Right lobe of liver (tissue), 4 donors: ENCODE measurements around the gene S100A8.

Experiments
- POLR2A ChIP-seq: fragments of 450-650 bp; IDR thresholded peaks from one replicate; pipeline ENCODE4 v1.6.1; 2017; ENCODE audit warnings: antibody characterized with exemption, mild to moderate bottlenecking
- TF ChIP-seq, protein P1 (sequence below), 4 donors: fragments of 200-600 bp in 3 of 4; fragments of 450-650 bp in 1 of 4; IDR thresholded peaks; one replicate each; pipeline versions ENCODE4 v1.5.1 to v1.8.0; 2016 to 2022; ENCODE audit warnings: antibody characterized with exemption in 4 of 4, mild to moderate bottlenecking in 2 of 4
- donor health status: DM: no; HTN: no; CAD: no.
- donor health status: DM: no; HTN: no; CAD: no.
- donor health status: DM: no; HTN: yes; CAD: no.

DNA sequence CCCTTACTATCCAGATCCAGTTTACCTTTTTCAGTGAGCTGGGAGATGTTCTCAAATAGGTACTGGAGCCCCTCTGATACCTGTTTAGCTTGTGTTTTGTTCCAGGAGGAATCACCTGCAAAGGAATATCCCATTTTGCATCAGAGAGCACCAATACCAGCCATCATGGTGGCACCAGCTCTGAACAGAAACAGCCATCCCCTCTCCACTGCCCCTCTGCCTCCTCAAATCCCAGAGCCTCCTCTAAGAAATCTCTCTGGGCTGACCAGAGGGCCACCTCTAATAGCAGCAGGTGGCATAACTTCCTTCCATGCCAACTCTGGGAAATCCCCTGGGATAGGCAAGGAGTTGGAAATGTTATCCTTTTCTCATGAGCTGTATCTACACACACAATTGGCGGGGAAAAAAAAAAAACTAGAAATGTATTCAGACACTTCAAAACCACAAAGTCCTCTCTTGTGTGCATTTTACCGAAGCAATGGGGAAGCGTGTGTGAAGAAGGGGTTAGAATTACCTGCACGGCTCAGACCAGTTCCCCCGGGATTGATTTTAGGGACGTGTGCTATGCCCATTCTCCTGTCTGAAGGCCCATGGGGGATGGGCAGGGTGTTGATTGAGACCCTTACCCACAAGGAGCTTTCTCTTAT is 44.7 kb downstream of the S100A8 start:
- TF ChIP-seq, protein P1, sequence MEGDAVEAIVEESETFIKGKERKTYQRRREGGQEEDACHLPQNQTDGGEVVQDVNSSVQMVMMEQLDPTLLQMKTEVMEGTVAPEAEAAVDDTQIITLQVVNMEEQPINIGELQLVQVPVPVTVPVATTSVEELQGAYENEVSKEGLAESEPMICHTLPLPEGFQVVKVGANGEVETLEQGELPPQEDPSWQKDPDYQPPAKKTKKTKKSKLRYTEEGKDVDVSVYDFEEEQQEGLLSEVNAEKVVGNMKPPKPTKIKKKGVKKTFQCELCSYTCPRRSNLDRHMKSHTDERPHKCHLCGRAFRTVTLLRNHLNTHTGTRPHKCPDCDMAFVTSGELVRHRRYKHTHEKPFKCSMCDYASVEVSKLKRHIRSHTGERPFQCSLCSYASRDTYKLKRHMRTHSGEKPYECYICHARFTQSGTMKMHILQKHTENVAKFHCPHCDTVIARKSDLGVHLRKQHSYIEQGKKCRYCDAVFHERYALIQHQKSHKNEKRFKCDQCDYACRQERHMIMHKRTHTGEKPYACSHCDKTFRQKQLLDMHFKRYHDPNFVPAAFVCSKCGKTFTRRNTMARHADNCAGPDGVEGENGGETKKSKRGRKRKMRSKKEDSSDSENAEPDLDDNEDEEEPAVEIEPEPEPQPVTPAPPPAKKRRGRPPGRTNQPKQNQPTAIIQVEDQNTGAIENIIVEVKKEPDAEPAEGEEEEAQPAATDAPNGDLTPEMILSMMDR (IDR thresholded peaks at IDR 0.05): no peak
- TF ChIP-seq POLR2A: no peak
